GM21737 (cell line): ENCODE data around the gene RHOB.
"Not testable (repeated sequence)": the region's sequence is repeated elsewhere in the genome, so short reads cannot be mapped to it uniquely, and the experiment has no call there.

Source experiments
- ATAC-seq: cut with Tn5 transposase; IDR thresholded peaks from one replicate; pipeline ENCODE4 v1.9.1; 2021; ENCODE audit warnings: mild to moderate bottlenecking, moderate library complexity; ENCODE audit not compliant: unreplicated experiment

RHOB gene

DNA sequence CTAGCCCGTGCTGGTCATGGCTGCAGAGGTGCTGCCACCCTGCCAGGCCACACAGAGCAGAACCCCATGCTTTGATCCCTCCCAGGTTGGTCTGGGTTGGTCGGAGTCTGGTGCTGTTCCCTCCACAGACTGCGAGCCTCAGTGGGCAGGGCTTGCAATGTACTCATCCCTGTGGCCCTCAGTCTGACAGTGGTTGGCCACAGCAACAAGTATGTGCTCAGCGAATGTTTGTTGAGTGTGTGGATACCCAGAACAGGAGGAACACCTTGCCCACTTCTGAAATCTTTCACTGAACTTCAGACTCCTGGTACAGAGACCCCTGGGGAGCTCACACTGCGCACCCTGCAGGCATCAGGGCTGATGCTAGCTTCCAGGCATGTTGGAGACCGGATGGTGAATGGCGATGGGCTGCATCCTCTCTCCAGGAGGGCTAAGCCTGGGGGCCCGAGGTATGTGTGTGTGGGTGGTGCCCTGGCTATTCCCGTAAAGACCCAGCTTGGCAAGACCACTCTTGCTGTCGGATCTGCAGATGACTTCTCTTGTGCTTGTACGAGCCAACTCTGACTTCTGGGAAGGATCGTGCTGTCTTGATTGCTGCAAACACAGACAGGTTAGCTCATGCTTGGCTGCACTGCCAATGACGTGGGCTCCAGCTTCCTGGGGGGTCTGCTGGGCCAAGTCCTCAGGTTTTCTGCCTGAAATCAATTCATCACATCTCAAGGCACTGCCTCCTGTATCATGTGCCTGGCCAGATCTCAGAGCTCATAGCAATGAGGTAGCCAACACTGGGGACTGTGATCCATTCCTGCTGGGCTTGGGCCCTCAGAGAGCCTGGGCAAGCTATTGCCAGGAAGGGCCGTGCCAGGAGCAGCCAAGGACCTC lies 43.7 kb downstream of the RHOB start:
- no peak for ATAC-seq

DNA sequence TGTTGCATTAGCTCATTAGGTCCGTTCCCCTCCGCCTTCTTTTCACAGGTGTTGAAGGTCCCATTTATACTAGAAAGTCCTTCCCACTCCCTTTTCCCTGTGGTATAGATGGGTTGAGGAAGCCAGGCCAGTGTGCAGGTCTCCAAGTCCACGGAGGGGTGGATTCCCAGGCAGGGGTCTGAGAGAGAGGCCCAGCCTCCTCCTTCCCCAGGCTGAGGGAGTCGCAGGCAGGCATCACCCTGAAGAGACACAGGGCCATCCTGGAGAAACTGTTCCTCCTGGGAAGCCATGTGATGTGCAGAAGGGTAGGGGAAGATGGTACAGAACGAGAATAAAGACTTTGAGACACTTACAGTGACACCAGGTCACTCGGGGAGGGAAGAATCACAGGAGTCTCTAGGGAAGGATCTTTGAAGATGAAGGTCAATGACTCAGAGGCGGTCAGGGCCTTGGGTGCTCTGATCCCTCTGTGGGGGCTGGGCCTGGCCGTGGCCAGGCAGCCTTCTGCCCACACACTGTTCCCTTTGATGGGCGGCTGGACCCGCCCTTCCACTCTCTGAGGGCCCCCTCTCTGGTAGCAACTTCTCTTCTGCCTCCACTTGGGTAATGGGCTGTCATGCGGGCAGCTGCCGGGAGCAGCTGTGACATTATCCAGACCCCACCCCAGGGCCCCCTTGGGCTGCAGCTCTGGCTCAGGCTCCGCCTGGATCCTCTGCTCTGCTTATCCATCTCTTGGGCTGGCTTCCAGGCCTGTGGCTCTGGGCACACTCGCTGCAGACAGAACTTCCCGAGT lies 45.1 kb downstream of the RHOB start:
- ATAC-seq: no peak

DNA sequence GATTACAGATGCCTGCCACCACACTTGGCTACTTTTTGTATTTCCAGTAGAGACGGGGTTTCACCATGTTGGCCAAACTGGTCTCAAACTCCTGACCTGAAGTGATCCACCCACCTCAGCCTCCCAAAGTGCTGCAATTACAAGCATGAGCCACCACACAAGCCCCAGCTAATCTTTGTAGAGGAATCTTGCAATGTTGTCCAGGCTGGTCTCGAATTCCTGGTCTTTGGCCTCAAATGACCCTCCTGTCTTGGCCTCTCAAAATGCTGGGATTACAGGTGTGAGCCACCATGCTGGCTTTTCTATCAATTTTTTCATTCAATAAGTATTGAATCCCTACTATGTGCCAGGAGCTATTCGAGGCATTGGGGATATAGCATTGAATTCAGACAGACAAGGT lies 46.2 kb downstream of the RHOB start:
- ATAC-seq: not testable (repeated sequence)

DNA sequence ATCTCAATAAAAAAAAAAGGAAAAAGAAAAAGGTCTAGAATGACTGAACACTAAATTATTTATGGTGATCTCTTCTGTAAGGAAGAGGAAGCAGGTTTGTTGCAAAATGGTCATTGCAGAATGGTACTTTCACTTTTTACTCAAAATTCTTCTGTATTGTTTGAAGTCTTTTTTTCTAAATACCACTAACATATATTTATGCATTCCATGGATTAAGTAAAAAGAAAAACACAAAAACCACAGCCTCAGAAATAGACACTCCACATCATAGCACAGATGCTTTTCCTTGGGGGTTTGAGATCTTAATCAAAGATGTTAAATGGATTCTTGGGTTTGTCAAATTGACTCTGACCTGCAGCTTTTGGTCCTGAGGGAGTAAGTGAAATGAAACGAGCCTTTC lies 47.4 kb downstream of the RHOB start:
- ATAC-seq: no peak

DNA sequence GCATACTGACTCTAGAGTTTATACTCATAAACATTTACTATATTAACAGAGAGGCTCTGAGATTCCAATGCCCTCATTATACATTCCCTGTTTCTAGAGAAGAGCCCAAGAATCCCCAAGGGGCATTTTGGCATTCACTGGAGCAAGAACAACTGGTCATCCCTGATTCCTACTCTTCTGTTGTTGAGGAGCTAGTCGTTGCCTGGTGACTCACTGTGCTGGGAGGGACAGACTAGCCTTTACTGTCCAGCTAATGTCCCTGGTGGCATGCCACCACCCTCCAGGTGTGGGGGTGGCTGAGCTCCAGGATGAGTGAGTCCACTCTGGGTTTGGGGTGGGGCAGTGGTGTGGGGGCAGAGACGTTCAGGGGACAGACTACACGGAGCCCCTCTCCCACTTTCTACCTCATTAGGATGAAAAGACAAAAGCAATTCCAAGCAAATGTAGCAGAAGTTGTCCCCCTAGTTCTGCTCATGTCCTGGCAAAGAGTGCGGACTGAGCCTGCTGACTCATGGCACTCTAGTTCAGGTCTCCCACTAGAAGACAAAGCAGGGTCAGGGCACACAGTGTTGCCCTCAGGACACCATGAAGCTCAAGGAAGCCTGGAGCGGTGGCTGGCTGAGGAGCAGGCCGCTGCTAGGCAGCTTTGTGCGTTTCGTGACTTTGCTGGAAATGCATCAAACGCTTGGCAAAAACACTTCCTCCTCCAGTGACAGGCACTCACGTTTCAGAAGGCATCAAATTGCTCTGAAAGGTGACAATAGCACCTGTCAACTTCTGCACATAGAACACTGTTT lies 49.4 kb downstream of the RHOB start:
- ATAC-seq: no peak

DNA sequence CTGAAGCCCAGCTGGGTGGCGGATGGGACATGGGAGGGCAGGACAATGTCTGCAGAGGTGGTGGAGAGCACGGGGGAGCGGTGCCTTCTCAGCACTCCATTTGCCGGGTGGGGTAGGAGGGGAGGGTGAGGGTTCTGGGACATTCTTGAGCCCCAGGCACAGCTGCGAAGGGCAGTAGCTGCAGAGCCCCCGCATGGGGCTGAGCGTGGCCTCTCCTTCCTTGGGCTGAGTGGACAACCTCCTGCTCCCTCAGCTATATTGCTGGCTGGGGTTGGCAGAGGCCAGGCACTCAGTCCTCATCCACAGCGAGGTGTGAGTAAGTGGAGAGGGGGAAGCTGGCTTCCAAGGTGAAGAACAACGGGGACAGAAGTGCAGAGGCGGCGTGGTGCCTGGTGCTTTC lies 50.1 kb downstream of the RHOB start:
- no peak for ATAC-seq
